Uterus (tissue), 4 donors: ENCODE data around the gene TTI1. TPM values are rescaled to one million over a fixed set of nuclear protein-coding genes. Genes with fewer than 3 reads are reported as not detected.

Source experiments
- DNase-seq, 2 donors: peaks; one replicate each; pipeline ENCODE4 v3.0.0-alpha.2; 2019 to 2020
- H3K27ac ChIP-seq, 2 donors: fragments of 200-600 bp; sonication (generic); 1 replicate in 1 of 2; 2 replicates in 1 of 2; pipeline ENCODE4 v1.5.1; 2016 to 2018
- H3K27me3 ChIP-seq, 2 donors: fragments of 200-600 bp; sonication (generic); one replicate each; pipeline ENCODE4 v1.5.1; 2018 to 2019; ENCODE audit warnings: control low read depth in 1 of 2
- H3K36me3 ChIP-seq, 2 donors: fragments of 200-600 bp; sonication (generic); one replicate each; pipeline ENCODE4 v1.5.1; 2019; ENCODE audit warnings: control low read depth in 1 of 2
- H3K4me1 ChIP-seq, 2 donors: fragments of 200-600 bp; sonication (generic); one replicate each; pipeline ENCODE4 v1.5.1; 2018 to 2019; ENCODE audit warnings: control low read depth in 1 of 2
- H3K4me3 ChIP-seq, 2 donors: fragments of 200-600 bp; sonication (generic); 1 replicate in 1 of 2; 2 replicates in 1 of 2; pipeline ENCODE4 v1.5.1; 2018 to 2019; ENCODE audit warnings: mild to moderate bottlenecking in 1 of 2
- H3K9me3 ChIP-seq, 2 donors: fragments of 200-600 bp; sonication (generic); one replicate each; pipeline ENCODE4 v1.5.1; 2019; ENCODE audit warnings: control low read depth in 1 of 2
- CTCF ChIP-seq, 4 experiments: fragments of 200-600 bp in 2 of 4; fragments of 450-650 bp in 2 of 4; sonication (generic) in 2 of 4; IDR thresholded peaks; one replicate each; pipeline ENCODE4 v1.5.1; 2016 to 2019; ENCODE audit warnings: antibody characterized with exemption in 4 of 4, mild to moderate bottlenecking in 2 of 4, moderate library complexity in 1 of 4
- POLR2A ChIP-seq, 2 donors: fragments of 450-650 bp; IDR thresholded peaks; one replicate each; pipeline ENCODE4 v1.6.1; 2016; ENCODE audit warnings: antibody characterized with exemption in 2 of 2, mild to moderate bottlenecking in 1 of 2, moderate library complexity in 1 of 2
- intact Hi-C: fragments of 100-400 bp; cut with DNase I; formaldehyde crosslinking; loops from one replicate; pipeline ENCODE4 v1.15.1; 2023; ENCODE audit warnings: low total_unique reads
- total RNA-seq, 4 donors: library from RNA; depleted of rRNA in 3 of 4; stranded (reverse); fragments of >200 nt in 3 of 4; gene quantifications; one replicate each; pipeline versions ENCODE4 v1.1.0 to v1.2.4, GENCODE V29; 2014 to 2023
- donor health status: DM: yes; HTN: yes; CAD: no.

Gene TTI1
- total RNA-seq, 4 donors from 2014 or later = 5.3 to 33.2 (median 24.4) TPM

DNA sequence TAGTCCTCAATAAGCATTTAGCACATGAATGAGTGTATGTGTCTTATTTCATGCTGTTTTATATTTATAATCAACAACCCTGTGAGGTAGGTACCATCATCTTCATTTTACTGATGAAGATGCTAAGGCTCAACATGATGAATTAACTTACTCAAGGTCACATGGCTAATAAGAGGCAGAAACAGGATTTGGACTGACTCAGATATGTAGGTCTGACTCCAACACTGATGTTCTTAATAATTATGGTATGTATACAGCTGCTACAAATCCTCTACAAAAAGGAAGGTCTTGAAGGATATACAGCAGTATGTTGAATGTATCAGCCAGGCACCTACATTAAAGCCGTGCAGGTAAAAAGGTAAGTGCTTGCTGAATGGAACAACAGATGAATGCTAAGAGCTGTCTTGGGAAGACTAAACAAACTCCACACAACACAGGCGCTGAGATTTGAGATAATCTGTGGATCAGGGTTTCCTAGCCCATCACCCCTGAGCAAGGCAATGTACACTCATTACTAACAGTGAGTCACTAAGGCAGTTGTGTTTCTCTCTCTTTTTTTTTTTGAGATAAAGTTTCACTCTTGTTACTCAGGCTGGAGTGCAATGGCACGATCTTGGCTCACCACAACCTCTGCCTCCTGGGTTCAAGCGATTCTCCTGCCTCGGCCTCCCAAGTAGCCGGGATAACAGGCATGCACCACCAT, 31.9 kb downstream of the TTI1 start:
- Histone ChIP-seq H3K4me1 (no peaks in the 10 kb centered on the region), H3K4me3 (no peak overlapping the region)

GRCh38 chr20:38000293-38000692, 33.0 kb downstream of the TTI1 start:
- no peak for DNase-seq
- no peak for TF ChIP-seq CTCF (IDR thresholded peaks at IDR 0.05)
- no peak for TF ChIP-seq POLR2A (IDR thresholded peaks at IDR 0.05)
- intact Hi-C loops = no loop called here
- H3K27me3 ChIP-seq = no peaks in the 10 kb centered on the region
- no peak overlapping the region for H3K27ac ChIP-seq
- H3K4me1 ChIP-seq = no peaks in the 10 kb centered on the region
- no peak overlapping the region for H3K4me3 ChIP-seq
- H3K9me3 ChIP-seq = no peaks in the 10 kb centered on the region
- H3K36me3 ChIP-seq = no peaks in the 10 kb centered on the region

More for the DNA sequence above, 31.9 kb downstream of the TTI1 start:
- no peaks in the 10 kb centered on the region for H3K36me3 ChIP-seq
- TF ChIP-seq POLR2A (IDR thresholded peaks at IDR 0.05) = no peak
- TF ChIP-seq CTCF (IDR thresholded peaks at IDR 0.05) = no peak
- H3K9me3 ChIP-seq = no peaks in the 10 kb centered on the region
- intact Hi-C loops = no loop called here
- H3K27ac ChIP-seq = no peak overlapping the region
- no peak for DNase-seq
- no peaks in the 10 kb centered on the region for H3K27me3 ChIP-seq

GRCh38 chr20:37999526-38000263, 33.6 kb downstream of the TTI1 start:
- no peak for TF ChIP-seq CTCF (IDR thresholded peaks at IDR 0.05)
- no peak for TF ChIP-seq POLR2A (IDR thresholded peaks at IDR 0.05)
- H3K27me3 ChIP-seq = no peaks in the 10 kb centered on the region
- no peaks in the 10 kb centered on the region for H3K4me1 ChIP-seq
- H3K4me3 ChIP-seq = no peak overlapping the region
- DNase-seq = no peak
- H3K9me3 ChIP-seq = no peaks in the 10 kb centered on the region
- intact Hi-C loops = no loop called here
- no peak overlapping the region for H3K27ac ChIP-seq
- H3K36me3 ChIP-seq = no peaks in the 10 kb centered on the region

GRCh38 chr20:37997516-37997915, 35.7 kb downstream of the TTI1 start:
- TF ChIP-seq CTCF (IDR thresholded peaks at IDR 0.05) = no peak
- Histone ChIP-seq H3K9me3 (no peaks in the 10 kb centered on the region), H3K36me3 (no peaks in the 10 kb centered on the region), H3K4me3 (no peak overlapping the region), H3K27ac (no peak overlapping the region), H3K4me1 (no peaks in the 10 kb centered on the region), H3K27me3 (no peaks in the 10 kb centered on the region)
- no peak for DNase-seq
- intact Hi-C loops = no loop called here

DNA sequence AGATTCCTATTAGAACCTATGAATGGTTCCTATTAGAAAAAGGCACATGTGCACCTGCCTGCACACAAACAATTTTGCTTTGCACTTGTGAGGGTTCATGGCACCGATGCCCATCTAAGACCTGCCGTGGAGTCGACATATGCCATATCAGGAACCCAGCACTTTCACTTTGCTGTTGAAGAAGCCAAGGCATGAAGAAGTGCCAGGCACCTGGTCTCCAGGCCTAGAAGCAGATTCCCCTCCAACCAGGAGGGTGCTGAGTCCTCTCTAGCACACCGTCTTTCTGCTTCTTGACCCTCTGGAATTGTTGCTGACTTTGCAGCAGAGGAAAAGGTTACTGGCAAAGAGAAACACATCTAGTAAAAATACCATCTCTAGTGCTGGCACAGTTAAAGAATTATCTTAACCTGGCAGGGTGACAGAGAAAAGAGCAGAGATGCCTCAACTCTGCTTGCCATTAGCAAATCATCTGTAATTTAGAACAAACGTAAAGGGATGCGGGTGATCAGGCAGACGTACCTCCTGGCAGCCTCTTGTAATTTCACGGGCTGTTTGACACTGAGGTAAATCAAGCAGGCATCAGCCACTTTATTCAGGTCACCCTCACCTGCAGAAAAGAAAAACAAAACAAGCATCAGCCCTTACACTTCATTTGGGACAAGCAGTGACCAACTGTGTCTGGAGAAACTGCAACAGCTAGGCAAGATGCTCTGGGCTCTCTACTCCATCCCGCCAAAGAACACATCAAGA, 37.2 kb downstream of the TTI1 start:
- H3K4me3 ChIP-seq = no peak overlapping the region
- no peak for DNase-seq
- no peak for TF ChIP-seq CTCF (IDR thresholded peaks at IDR 0.05)
- no peaks in the 10 kb centered on the region for H3K9me3 ChIP-seq
- H3K4me1 ChIP-seq = no peaks in the 10 kb centered on the region
- H3K27ac ChIP-seq = no peak overlapping the region
- no peaks in the 10 kb centered on the region for H3K27me3 ChIP-seq
- H3K36me3 ChIP-seq = no peaks in the 10 kb centered on the region
- intact Hi-C loops = no loop called here
